ENCODE data around the gene RHO.

GRCh38 chr3:129527262-129527661 lies 1.2 kb upstream of the RHO start:
- TF ChIP-seq EZH2 (optimal IDR thresholded peaks at IDR 0.05; ENCODE audit: low read depth, low read length), result no peak
- TF ChIP-seq CTCF (IDR thresholded peaks at IDR 0.05; ENCODE audit: low read length), result no peak

All from MM.1S (cell line).